Uterus (tissue), 4 donors: ENCODE measurements around the gene EDAR. TPM values are rescaled to one million over a fixed set of nuclear protein-coding genes. Genes with fewer than 3 reads are reported as not detected.

Experiments
- DNase-seq, 2 donors: peaks; one replicate each; pipeline ENCODE4 v3.0.0-alpha.2; 2019 to 2020
- H3K27ac ChIP-seq, 2 donors: fragments of 200-600 bp; sonication (generic); 1 replicate in 1 of 2; 2 replicates in 1 of 2; pipeline ENCODE4 v1.5.1; 2016 to 2018
- H3K27me3 ChIP-seq, 2 donors: fragments of 200-600 bp; sonication (generic); one replicate each; pipeline ENCODE4 v1.5.1; 2018 to 2019; ENCODE audit warnings: control low read depth in 1 of 2
- H3K36me3 ChIP-seq, 2 donors: fragments of 200-600 bp; sonication (generic); one replicate each; pipeline ENCODE4 v1.5.1; 2019; ENCODE audit warnings: control low read depth in 1 of 2
- H3K4me1 ChIP-seq, 2 donors: fragments of 200-600 bp; sonication (generic); one replicate each; pipeline ENCODE4 v1.5.1; 2018 to 2019; ENCODE audit warnings: control low read depth in 1 of 2
- H3K4me3 ChIP-seq, 2 donors: fragments of 200-600 bp; sonication (generic); 1 replicate in 1 of 2; 2 replicates in 1 of 2; pipeline ENCODE4 v1.5.1; 2018 to 2019; ENCODE audit warnings: mild to moderate bottlenecking in 1 of 2
- H3K9me3 ChIP-seq, 2 donors: fragments of 200-600 bp; sonication (generic); one replicate each; pipeline ENCODE4 v1.5.1; 2019; ENCODE audit warnings: control low read depth in 1 of 2
- CTCF ChIP-seq, 4 experiments: fragments of 200-600 bp in 2 of 4; fragments of 450-650 bp in 2 of 4; sonication (generic) in 2 of 4; IDR thresholded peaks; one replicate each; pipeline ENCODE4 v1.5.1; 2016 to 2019; ENCODE audit warnings: antibody characterized with exemption in 4 of 4, mild to moderate bottlenecking in 2 of 4, moderate library complexity in 1 of 4
- POLR2A ChIP-seq, 2 donors: fragments of 450-650 bp; IDR thresholded peaks; one replicate each; pipeline ENCODE4 v1.6.1; 2016; ENCODE audit warnings: antibody characterized with exemption in 2 of 2, mild to moderate bottlenecking in 1 of 2, moderate library complexity in 1 of 2
- intact Hi-C: fragments of 100-400 bp; cut with DNase I; formaldehyde crosslinking; loops from one replicate; pipeline ENCODE4 v1.15.1; 2023; ENCODE audit warnings: low total_unique reads
- total RNA-seq, 4 donors: library from RNA; depleted of rRNA in 3 of 4; stranded (reverse); fragments of >200 nt in 3 of 4; gene quantifications; one replicate each; pipeline versions ENCODE4 v1.1.0 to v1.2.4, GENCODE V29; 2014 to 2023
- donor health status: DM: yes; HTN: yes; CAD: no.

The EDAR gene
- total RNA-seq, 4 donors from 2014 or later = 0.62 TPM; not detected in 3

- no peaks in the 10 kb centered on the region for H3K27me3 ChIP-seq
- H3K9me3 ChIP-seq = no peaks in the 10 kb centered on the region
- H3K4me1 ChIP-seq = no peaks in the 10 kb centered on the region
- no peak for DNase-seq
- intact Hi-C loops = no loop called here
- no peak overlapping the region for H3K27ac ChIP-seq
- H3K4me3 ChIP-seq = no peak overlapping the region
- TF ChIP-seq POLR2A (IDR thresholded peaks at IDR 0.05) = no peak
- no peak for TF ChIP-seq CTCF (IDR thresholded peaks at IDR 0.05)
- no peaks in the 10 kb centered on the region for H3K36me3 ChIP-seq
Observed at GRCh38 chr2:108889907-108890306, 99.1 kb downstream of the EDAR start.

- no peaks in the 10 kb centered on the region for H3K9me3 ChIP-seq
- H3K27ac ChIP-seq = no peak overlapping the region
- H3K4me3 ChIP-seq = no peak overlapping the region
- TF ChIP-seq CTCF (IDR thresholded peaks at IDR 0.05) (no peak), POLR2A (IDR thresholded peaks at IDR 0.05) (no peak)
- intact Hi-C loops = no loop called here
- no peaks in the 10 kb centered on the region for H3K36me3 ChIP-seq
- no peaks in the 10 kb centered on the region for H3K27me3 ChIP-seq
- no peaks in the 10 kb centered on the region for H3K4me1 ChIP-seq
- no peak for DNase-seq
Observed at GRCh38 chr2:108884619-108885018, 104.4 kb downstream of the EDAR start.

- Histone ChIP-seq H3K4me3 (no peak overlapping the region), H3K9me3 (no peaks in the 10 kb centered on the region), H3K27ac (no peak overlapping the region), H3K27me3 (no peaks in the 10 kb centered on the region), H3K36me3 (no peaks in the 10 kb centered on the region), H3K4me1 (no peaks in the 10 kb centered on the region)
- intact Hi-C loops = no loop called here
- TF ChIP-seq CTCF (IDR thresholded peaks at IDR 0.05) (no peak), POLR2A (IDR thresholded peaks at IDR 0.05) (no peak)
- DNase-seq = no peak
Observed at GRCh38 chr2:108878276-108878675, 110.7 kb downstream of the EDAR start.

- DNase-seq = no peak
- no peak for TF ChIP-seq CTCF (IDR thresholded peaks at IDR 0.05)
- no peak for TF ChIP-seq POLR2A (IDR thresholded peaks at IDR 0.05)
- Histone ChIP-seq H3K36me3 (no peaks in the 10 kb centered on the region), H3K27me3 (no peaks in the 10 kb centered on the region), H3K27ac (no peak overlapping the region), H3K4me1 (no peaks in the 10 kb centered on the region), H3K4me3 (no peak overlapping the region), H3K9me3 (no peaks in the 10 kb centered on the region)
- intact Hi-C loops = no loop called here
Observed at GRCh38 chr2:108877506-108877905, 111.5 kb downstream of the EDAR start.

- Histone ChIP-seq H3K27me3 (no peaks in the 10 kb centered on the region), H3K4me1 (no peaks in the 10 kb centered on the region), H3K36me3 (no peaks in the 10 kb centered on the region), H3K9me3 (peaks cover 0 to 6% of the 10 kb centered on the region in 2 donors), H3K27ac (no peak overlapping the region), H3K4me3 (no peak overlapping the region)
- DNase-seq = no peak
- intact Hi-C loops = no loop called here
- TF ChIP-seq POLR2A (IDR thresholded peaks at IDR 0.05) (no peak), CTCF (IDR thresholded peaks at IDR 0.05) (no peak)
Observed at GRCh38 chr2:108870069-108870644, 118.9 kb downstream of the EDAR start.
